SK-N-MC (cell line): Measurements from ENCODE around the gene CMIP.

Experiments used
- EZH2 ChIP-seq: fragments of 200-600 bp; sonication (generic); IDR thresholded peaks from one replicate; pipeline ENCODE4 v1.6.1; 2017; ENCODE audit warnings: antibody characterized with exemption
- POLR2AphosphoS5 ChIP-seq: IDR thresholded peaks from 2 replicates; pipeline ENCODE4 v1.6.1; 2012; ENCODE audit warnings: mild to moderate bottlenecking, low read depth, low read length, borderline replicate concordance

DNA sequence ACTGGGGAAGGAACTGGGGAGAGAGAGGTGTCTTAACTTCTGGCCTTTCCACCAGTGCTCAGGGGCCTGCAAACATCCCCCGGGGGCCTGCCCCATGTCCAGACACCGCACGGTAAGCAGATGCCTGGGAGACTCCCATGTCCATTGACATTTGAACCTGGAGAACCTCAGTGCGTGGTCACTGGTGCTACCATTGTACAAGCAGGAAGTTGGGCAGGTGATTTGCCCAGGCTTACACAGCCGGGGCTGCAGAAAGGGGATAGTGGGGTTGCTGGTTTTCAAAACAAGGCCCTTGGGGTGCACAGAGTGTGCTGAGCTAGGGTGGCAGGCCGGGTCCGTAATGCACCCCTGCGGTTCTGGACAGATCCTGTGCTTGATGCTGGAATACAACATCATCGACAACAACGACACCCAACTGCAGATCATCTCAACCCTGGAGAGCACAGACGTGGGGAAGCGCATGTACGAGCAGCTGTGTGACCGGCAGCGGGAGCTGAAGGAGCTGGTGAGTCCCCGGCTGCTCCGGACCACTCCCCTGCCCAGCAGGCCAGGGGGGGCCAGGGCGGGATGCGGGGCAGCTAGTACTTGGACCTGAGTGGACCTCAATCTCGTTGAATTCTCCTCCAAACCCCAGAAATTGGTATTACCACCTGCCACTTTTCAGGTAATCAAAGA is 256.8 kb downstream of the CMIP start:
- no peak for TF ChIP-seq EZH2
- no peak for TF ChIP-seq POLR2AphosphoS5
